PC-9 (cell line): ENCODE measurements around the gene FNBP1L.

Experiments
- EZH2 ChIP-seq: fragments of 200-600 bp; sonication (generic); IDR thresholded peaks from 2 replicates; pipeline ENCODE4 v1.8.0; 2017; ENCODE audit warnings: antibody characterized with exemption, low read depth
- TF ChIP-seq, protein P1 (sequence below): fragments of 200-600 bp; sonication (generic); conservative IDR thresholded peaks from 2 replicates; pipeline ENCODE4 v1.6.1; 2017; ENCODE audit warnings: mixed run types, antibody characterized with exemption, mild to moderate bottlenecking, moderate library complexity

DNA sequence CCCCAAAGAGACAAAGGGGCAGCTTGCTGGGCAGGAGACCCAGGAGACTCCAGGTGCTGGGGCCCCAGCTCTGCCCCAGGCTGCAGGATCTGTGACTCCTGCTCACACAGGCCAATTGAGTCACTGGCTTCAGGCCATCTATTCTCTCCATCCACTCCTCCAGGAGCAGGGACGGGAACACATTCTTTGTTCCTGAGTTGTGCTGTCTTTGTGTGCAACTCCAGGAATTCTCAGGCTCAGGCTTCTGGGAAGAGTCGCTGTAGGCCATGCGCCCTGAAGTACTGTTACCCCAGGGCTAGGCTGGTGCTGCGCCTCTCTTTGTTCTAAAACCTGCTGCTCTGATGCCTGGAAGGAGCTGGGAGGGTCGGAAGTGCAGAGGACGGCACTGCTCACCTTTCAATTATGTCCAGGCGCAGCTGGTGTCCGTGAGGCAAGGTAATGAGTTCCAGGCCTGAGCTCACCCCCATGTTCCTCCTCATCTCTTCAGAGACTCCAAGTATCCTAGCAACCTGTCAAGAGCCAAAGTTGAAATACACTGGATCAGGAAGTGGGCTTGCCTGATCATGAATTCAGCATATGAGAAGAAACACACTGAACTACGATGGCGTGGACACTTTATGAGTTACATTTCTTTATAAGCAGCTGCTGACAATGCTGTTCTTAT, 127.8 kb downstream of the FNBP1L start:
- TF ChIP-seq, protein P1, sequence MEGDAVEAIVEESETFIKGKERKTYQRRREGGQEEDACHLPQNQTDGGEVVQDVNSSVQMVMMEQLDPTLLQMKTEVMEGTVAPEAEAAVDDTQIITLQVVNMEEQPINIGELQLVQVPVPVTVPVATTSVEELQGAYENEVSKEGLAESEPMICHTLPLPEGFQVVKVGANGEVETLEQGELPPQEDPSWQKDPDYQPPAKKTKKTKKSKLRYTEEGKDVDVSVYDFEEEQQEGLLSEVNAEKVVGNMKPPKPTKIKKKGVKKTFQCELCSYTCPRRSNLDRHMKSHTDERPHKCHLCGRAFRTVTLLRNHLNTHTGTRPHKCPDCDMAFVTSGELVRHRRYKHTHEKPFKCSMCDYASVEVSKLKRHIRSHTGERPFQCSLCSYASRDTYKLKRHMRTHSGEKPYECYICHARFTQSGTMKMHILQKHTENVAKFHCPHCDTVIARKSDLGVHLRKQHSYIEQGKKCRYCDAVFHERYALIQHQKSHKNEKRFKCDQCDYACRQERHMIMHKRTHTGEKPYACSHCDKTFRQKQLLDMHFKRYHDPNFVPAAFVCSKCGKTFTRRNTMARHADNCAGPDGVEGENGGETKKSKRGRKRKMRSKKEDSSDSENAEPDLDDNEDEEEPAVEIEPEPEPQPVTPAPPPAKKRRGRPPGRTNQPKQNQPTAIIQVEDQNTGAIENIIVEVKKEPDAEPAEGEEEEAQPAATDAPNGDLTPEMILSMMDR, result no peak
- TF ChIP-seq EZH2, result no peak
